ENCODE data around the gene CLCA1.

The CLCA1 gene

GRCh38 chr1:86434059-86434458 lies 34.7 kb upstream of the CLCA1 start:
- H3K79me2 ChIP-seq (ENCODE audit: control insufficient read depth, insufficient read depth, low read length, poor library complexity): no peaks in the 10 kb centered on the region
- no peak overlapping the region for H4K12ac ChIP-seq (ENCODE audit: low read depth, low read length)
- H3K4me2 ChIP-seq (ENCODE audit: low read length): no peak overlapping the region
- no peak overlapping the region for H4K8ac ChIP-seq (ENCODE audit: low read depth, low read length)
- H4K91ac ChIP-seq (ENCODE audit: low read depth, low read length): no peak overlapping the region
- no peak overlapping the region for H2BK12ac ChIP-seq (ENCODE audit: low read length)
- H3K4me1 ChIP-seq (ENCODE audit: control insufficient read depth in 1 of 2, insufficient read depth in 2 of 2, low read length in 2 of 2): no peaks in the 10 kb centered on the region
- no peak overlapping the region for H3K18ac ChIP-seq (ENCODE audit: low read length)
- H3K9me3 ChIP-seq (ENCODE audit: insufficient read depth, low read depth, low read length): no peaks in the 10 kb centered on the region
- H3K36me3 ChIP-seq (ENCODE audit: control insufficient read depth in 1 of 2, insufficient read depth in 2 of 2, low read length in 2 of 2): no peaks in the 10 kb centered on the region
- no peak overlapping the region for H3K14ac ChIP-seq (ENCODE audit: low read length)
- H2BK5ac ChIP-seq (ENCODE audit: low read depth, low read length, poor library complexity): no peak overlapping the region
- no peak overlapping the region for H3K27ac ChIP-seq (ENCODE audit: low read depth, low read length)
- no peaks in the 10 kb centered on the region for H3K27me3 ChIP-seq (ENCODE audit: insufficient read depth, low read length)
- no peak overlapping the region for H2AK5ac ChIP-seq (ENCODE audit: low read length)
- peaks cover 2% of the 10 kb centered on the region for H3K79me1 ChIP-seq (ENCODE audit: low read length)
- H2BK120ac ChIP-seq (ENCODE audit: insufficient read depth, low read length, poor library complexity): no peak overlapping the region
- H3K4me3 ChIP-seq (ENCODE audit: low read depth, low read length): no peak overlapping the region
- DNase-seq: no peak
- H3K23ac ChIP-seq (ENCODE audit: low read length): no peak overlapping the region
- H2AFZ ChIP-seq (ENCODE audit: insufficient read depth, low read length, poor library complexity): no peak overlapping the region
- H3K9ac ChIP-seq (ENCODE audit: low read length): no peak overlapping the region
- no peak overlapping the region for H3K4ac ChIP-seq (ENCODE audit: low read depth, low read length)

GRCh38 chr1:86435327-86435726 lies 33.4 kb upstream of the CLCA1 start:
- Histone ChIP-seq H3K4ac (ENCODE audit: low read depth, low read length) (no peak overlapping the region), H3K27ac (ENCODE audit: low read depth, low read length) (no peak overlapping the region), H3K4me2 (ENCODE audit: low read length) (no peak overlapping the region), H4K8ac (ENCODE audit: low read depth, low read length) (no peak overlapping the region), H3K9ac (ENCODE audit: low read length) (no peak overlapping the region), H4K12ac (ENCODE audit: low read depth, low read length) (no peak overlapping the region), H3K79me2 (ENCODE audit: control insufficient read depth, insufficient read depth, low read length, poor library complexity) (no peaks in the 10 kb centered on the region), H3K27me3 (ENCODE audit: insufficient read depth, low read length) (no peaks in the 10 kb centered on the region), H2BK5ac (ENCODE audit: low read depth, low read length, poor library complexity) (no peak overlapping the region), H3K79me1 (ENCODE audit: low read length) (no peaks in the 10 kb centered on the region), H3K4me1 (ENCODE audit: control insufficient read depth in 1 of 2, insufficient read depth in 2 of 2, low read length in 2 of 2) (no peaks in the 10 kb centered on the region), H3K23ac (ENCODE audit: low read length) (no peak overlapping the region), H2AFZ (ENCODE audit: insufficient read depth, low read length, poor library complexity) (no peak overlapping the region), H2AK5ac (ENCODE audit: low read length) (no peak overlapping the region), H4K91ac (ENCODE audit: low read depth, low read length) (no peak overlapping the region), H3K36me3 (ENCODE audit: control insufficient read depth in 1 of 2, insufficient read depth in 2 of 2, low read length in 2 of 2) (no peaks in the 10 kb centered on the region), H2BK12ac (ENCODE audit: low read length) (no peak overlapping the region), H3K14ac (ENCODE audit: low read length) (no peak overlapping the region), H2BK120ac (ENCODE audit: insufficient read depth, low read length, poor library complexity) (no peak overlapping the region), H3K9me3 (ENCODE audit: insufficient read depth, low read depth, low read length) (no peaks in the 10 kb centered on the region), H3K18ac (ENCODE audit: low read length) (no peak overlapping the region), H3K4me3 (ENCODE audit: low read depth, low read length) (no peak overlapping the region)
- no peak for DNase-seq
- no CpG with 5 or more reads among the region's 2 CpGs for WGBS (ENCODE audit: extremely low coverage, insufficient coverage, insufficient read length)

GRCh38 chr1:86436041-86436440 lies 32.7 kb upstream of the CLCA1 start:
- Histone ChIP-seq H2AK5ac (ENCODE audit: low read length) (no peak overlapping the region), H3K4me2 (ENCODE audit: low read length) (no peak overlapping the region), H4K12ac (ENCODE audit: low read depth, low read length) (no peak overlapping the region), H3K18ac (ENCODE audit: low read length) (no peak overlapping the region), H2AFZ (ENCODE audit: insufficient read depth, low read length, poor library complexity) (no peak overlapping the region), H3K4me1 (ENCODE audit: control insufficient read depth in 1 of 2, insufficient read depth in 2 of 2, low read length in 2 of 2) (no peaks in the 10 kb centered on the region), H3K23ac (ENCODE audit: low read length) (no peak overlapping the region), H3K9me3 (ENCODE audit: insufficient read depth, low read depth, low read length) (no peaks in the 10 kb centered on the region), H4K91ac (ENCODE audit: low read depth, low read length) (no peak overlapping the region), H3K79me1 (ENCODE audit: low read length) (no peaks in the 10 kb centered on the region), H3K4me3 (ENCODE audit: low read depth, low read length) (no peak overlapping the region), H3K27me3 (ENCODE audit: insufficient read depth, low read length) (no peaks in the 10 kb centered on the region), H3K27ac (ENCODE audit: low read depth, low read length) (no peak overlapping the region), H3K9ac (ENCODE audit: low read length) (no peak overlapping the region), H3K36me3 (ENCODE audit: control insufficient read depth in 1 of 2, insufficient read depth in 2 of 2, low read length in 2 of 2) (no peaks in the 10 kb centered on the region), H2BK12ac (ENCODE audit: low read length) (no peak overlapping the region), H3K14ac (ENCODE audit: low read length) (no peak overlapping the region), H3K79me2 (ENCODE audit: control insufficient read depth, insufficient read depth, low read length, poor library complexity) (no peaks in the 10 kb centered on the region), H2BK120ac (ENCODE audit: insufficient read depth, low read length, poor library complexity) (no peak overlapping the region), H2BK5ac (ENCODE audit: low read depth, low read length, poor library complexity) (no peak overlapping the region), H4K8ac (ENCODE audit: low read depth, low read length) (no peak overlapping the region), H3K4ac (ENCODE audit: low read depth, low read length) (no peak overlapping the region)
- no CpG with 5 or more reads among the region's 2 CpGs for WGBS (ENCODE audit: extremely low coverage, insufficient coverage, insufficient read length)
- DNase-seq: no peak

- Histone ChIP-seq H3K36me3 (ENCODE audit: control insufficient read depth in 1 of 2, insufficient read depth in 2 of 2, low read length in 2 of 2) (no peaks in the 10 kb centered on the region), H3K79me2 (ENCODE audit: control insufficient read depth, insufficient read depth, low read length, poor library complexity) (no peaks in the 10 kb centered on the region), H2BK5ac (ENCODE audit: low read depth, low read length, poor library complexity) (no peak overlapping the region), H3K4ac (ENCODE audit: low read depth, low read length) (no peak overlapping the region), H3K4me3 (ENCODE audit: low read depth, low read length) (no peak overlapping the region), H3K23ac (ENCODE audit: low read length) (no peak overlapping the region), H4K91ac (ENCODE audit: low read depth, low read length) (no peak overlapping the region), H2AK5ac (ENCODE audit: low read length) (no peak overlapping the region), H3K9me3 (ENCODE audit: insufficient read depth, low read depth, low read length) (no peaks in the 10 kb centered on the region), H2BK12ac (ENCODE audit: low read length) (no peak overlapping the region), H3K79me1 (ENCODE audit: low read length) (no peaks in the 10 kb centered on the region), H3K4me2 (ENCODE audit: low read length) (no peak overlapping the region), H3K18ac (ENCODE audit: low read length) (no peak overlapping the region), H3K27ac (ENCODE audit: low read depth, low read length) (no peak overlapping the region), H3K9ac (ENCODE audit: low read length) (no peak overlapping the region), H3K27me3 (ENCODE audit: insufficient read depth, low read length) (no peaks in the 10 kb centered on the region), H2BK120ac (ENCODE audit: insufficient read depth, low read length, poor library complexity) (no peak overlapping the region), H3K4me1 (ENCODE audit: control insufficient read depth in 1 of 2, insufficient read depth in 2 of 2, low read length in 2 of 2) (no peaks in the 10 kb centered on the region), H3K14ac (ENCODE audit: low read length) (no peak overlapping the region), H4K12ac (ENCODE audit: low read depth, low read length) (no peak overlapping the region), H2AFZ (ENCODE audit: insufficient read depth, low read length, poor library complexity) (no peak overlapping the region), H4K8ac (ENCODE audit: low read depth, low read length) (no peak overlapping the region)
- no CpG with 5 or more reads among the region's 2 CpGs for WGBS (ENCODE audit: extremely low coverage, insufficient coverage, insufficient read length)
- no peak for DNase-seq
These were observed 27.1 kb upstream of the CLCA1 start for GRCh38 chr1:86441581-86441980.

- no peaks in the 10 kb centered on the region for H3K27me3 ChIP-seq (ENCODE audit: insufficient read depth, low read length)
These were observed 26.7 kb upstream of the CLCA1 start for GRCh38 chr1:86441997-86442396.

More at GRCh38 chr1:86441997-86442396, 26.7 kb upstream of the CLCA1 start:
- no peaks in the 10 kb centered on the region for H3K79me1 ChIP-seq (ENCODE audit: low read length)
- H3K23ac ChIP-seq (ENCODE audit: low read length): no peak overlapping the region
- no peak overlapping the region for H3K14ac ChIP-seq (ENCODE audit: low read length)
- H3K9ac ChIP-seq (ENCODE audit: low read length): no peak overlapping the region
- H2BK120ac ChIP-seq (ENCODE audit: insufficient read depth, low read length, poor library complexity): no peak overlapping the region
- H4K91ac ChIP-seq (ENCODE audit: low read depth, low read length): no peak overlapping the region
- no peaks in the 10 kb centered on the region for H3K4me1 ChIP-seq (ENCODE audit: control insufficient read depth in 1 of 2, insufficient read depth in 2 of 2, low read length in 2 of 2)
- no peak overlapping the region for H3K18ac ChIP-seq (ENCODE audit: low read length)
- no CpG with 5 or more reads among the region's 1 CpG for WGBS (ENCODE audit: extremely low coverage, insufficient coverage, insufficient read length)
- H3K79me2 ChIP-seq (ENCODE audit: control insufficient read depth, insufficient read depth, low read length, poor library complexity): no peaks in the 10 kb centered on the region
- H4K12ac ChIP-seq (ENCODE audit: low read depth, low read length): no peak overlapping the region
- no peak overlapping the region for H3K27ac ChIP-seq (ENCODE audit: low read depth, low read length)
- no peak overlapping the region for H3K4me2 ChIP-seq (ENCODE audit: low read length)
- no peaks in the 10 kb centered on the region for H3K36me3 ChIP-seq (ENCODE audit: control insufficient read depth in 1 of 2, insufficient read depth in 2 of 2, low read length in 2 of 2)
- no peak overlapping the region for H2AK5ac ChIP-seq (ENCODE audit: low read length)
- H3K4ac ChIP-seq (ENCODE audit: low read depth, low read length): no peak overlapping the region
- DNase-seq: no peak
- no peak overlapping the region for H2BK5ac ChIP-seq (ENCODE audit: low read depth, low read length, poor library complexity)
- no peak overlapping the region for H3K4me3 ChIP-seq (ENCODE audit: low read depth, low read length)
- H2BK12ac ChIP-seq (ENCODE audit: low read length): no peak overlapping the region
- H3K9me3 ChIP-seq (ENCODE audit: insufficient read depth, low read depth, low read length): no peaks in the 10 kb centered on the region
- no peak overlapping the region for H2AFZ ChIP-seq (ENCODE audit: insufficient read depth, low read length, poor library complexity)
- H4K8ac ChIP-seq (ENCODE audit: low read depth, low read length): no peak overlapping the region

Data from trophoblast cell (in vitro differentiated cells and primary cell).